Mesothelial cell of epicardium (in vitro differentiated cells): ENCODE results near the gene TLE4. TPM values are rescaled to one million over a fixed set of nuclear protein-coding genes. Genes with fewer than 3 reads are reported as not detected.

ENCODE experiments used
- DNase-seq, 2 experiments: peaks; one replicate each; pipeline ENCODE4 v3.0.0; 2021; ENCODE audit warnings: low spot score in 2 of 2; ENCODE audit not compliant: unreplicated experiment in 2 of 2
- H3K27ac Mint-ChIP-seq: 2 replicates; pipeline ENCODE4 v1.8.0; 2021; ENCODE audit warnings: mixed read lengths
- H3K27me3 Mint-ChIP-seq: 2 replicates; pipeline ENCODE4 v1.8.0; 2021; ENCODE audit warnings: low read depth, mixed read lengths
- H3K36me3 Mint-ChIP-seq: 2 replicates; pipeline ENCODE4 v1.8.0; 2021; ENCODE audit warnings: mixed read lengths
- H3K4me1 Mint-ChIP-seq: 2 replicates; pipeline ENCODE4 v1.8.0; 2021; ENCODE audit warnings: mixed read lengths
- H3K4me3 Mint-ChIP-seq: 2 replicates; pipeline ENCODE4 v1.8.0; 2021; ENCODE audit warnings: mild to moderate bottlenecking, moderate library complexity, mixed read lengths
- H3K9me3 Mint-ChIP-seq: 2 replicates; pipeline ENCODE4 v1.8.0; 2021; ENCODE audit warnings: mixed read lengths
- CTCF ChIP-seq: fragments of 200-600 bp; sonication (generic); IDR thresholded peaks from one replicate; pipeline ENCODE4 v1.5.0; 2021; ENCODE audit warnings: antibody characterized with exemption; ENCODE audit not compliant: unreplicated experiment
- total RNA-seq: library from RNA; stranded (reverse); gene quantifications from 3 replicates; pipeline ENCODE4 v1.2.1, GENCODE V29; 2021

TLE4 gene
- total RNA-seq, 1 donor from 2014 or later = 63.6 TPM

- Mint-ChIP-seq H3K4me3 (no peak overlapping the region), H3K27me3 (peaks cover 9% of the 10 kb centered on the region), H3K27ac (no peak overlapping the region), H3K36me3 (no peaks in the 10 kb centered on the region), H3K4me1 (peaks cover 8% of the 10 kb centered on the region), H3K9me3 (peaks cover 7% of the 10 kb centered on the region)
- no peak for TF ChIP-seq CTCF
- DNase-seq = no peak
Measured at GRCh38 chr9:79559495-79560181, 12.1 kb upstream of the TLE4 start.

GRCh38 chr9:79562749-79563386, 8.9 kb upstream of the TLE4 start:
- no peaks in the 10 kb centered on the region for H3K36me3 Mint-ChIP-seq
- H3K4me1 Mint-ChIP-seq = peaks cover 8% of the 10 kb centered on the region
- no peak for DNase-seq
- no peak for TF ChIP-seq CTCF
- peaks cover 13% of the 10 kb centered on the region for H3K27me3 Mint-ChIP-seq
- no peak overlapping the region for H3K27ac Mint-ChIP-seq
- no peaks in the 10 kb centered on the region for H3K9me3 Mint-ChIP-seq
- no peak overlapping the region for H3K4me3 Mint-ChIP-seq

GRCh38 chr9:79564105-79564504, 7.7 kb upstream of the TLE4 start:
- Mint-ChIP-seq H3K27ac (no peak overlapping the region), H3K4me1 (peaks cover 8% of the 10 kb centered on the region), H3K27me3 (peaks cover 17% of the 10 kb centered on the region), H3K36me3 (no peaks in the 10 kb centered on the region), H3K4me3 (no peak overlapping the region), H3K9me3 (no peaks in the 10 kb centered on the region)
- no peak for DNase-seq
- TF ChIP-seq CTCF = no peak

DNA sequence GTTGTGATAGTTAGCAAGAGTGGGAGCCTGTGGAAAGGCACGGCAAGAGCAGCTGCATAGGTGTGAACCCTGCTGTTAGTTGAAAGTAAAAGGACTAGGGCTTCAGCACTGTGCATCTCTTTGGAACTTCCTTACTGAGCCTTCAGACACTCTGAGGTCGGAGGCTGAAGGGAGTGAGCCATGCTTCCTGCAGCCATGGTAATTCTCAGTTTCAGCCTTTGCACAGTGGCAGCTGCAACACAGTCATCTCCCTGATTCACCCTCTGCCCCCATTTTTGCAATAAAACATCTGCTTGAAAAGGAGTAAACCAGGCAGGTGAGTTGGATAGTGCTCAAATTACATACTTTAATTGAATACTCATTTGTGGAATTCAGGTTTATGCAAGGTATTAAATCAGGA, 6.5 kb upstream of the TLE4 start:
- peaks cover 20% of the 10 kb centered on the region for H3K27me3 Mint-ChIP-seq
- H3K4me3 Mint-ChIP-seq = no peak overlapping the region

DNA sequence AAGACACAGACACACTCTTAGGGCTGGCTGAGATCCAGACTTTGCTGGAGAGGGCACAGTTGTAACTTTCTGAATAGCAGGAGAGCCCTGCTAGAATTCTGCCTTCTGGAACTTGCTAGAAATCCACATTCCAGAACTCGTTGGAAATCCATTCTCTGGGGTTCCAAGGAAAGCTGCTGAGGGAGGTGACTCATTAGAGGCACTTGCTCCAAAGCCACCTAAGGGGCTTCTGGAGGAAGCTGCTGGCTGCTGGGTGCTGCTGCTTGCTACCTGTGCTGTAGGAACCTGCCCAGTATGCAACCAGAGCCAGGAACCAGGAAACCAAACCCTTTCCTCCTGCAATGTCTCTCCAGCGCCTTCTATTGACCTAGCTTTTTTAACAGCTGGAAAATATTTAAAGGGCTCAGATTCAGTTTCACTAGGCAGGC, 4.1 kb upstream of the TLE4 start:
- Mint-ChIP-seq H3K4me3 (no peak overlapping the region), H3K9me3 (no peaks in the 10 kb centered on the region), H3K4me1 (peaks cover 2% of the 10 kb centered on the region), H3K36me3 (no peaks in the 10 kb centered on the region), H3K27ac (no peak overlapping the region), H3K27me3 (peaks cover 17% of the 10 kb centered on the region)
- no peak for TF ChIP-seq CTCF
- no peak for DNase-seq

More for the DNA sequence above, 6.5 kb upstream of the TLE4 start:
- H3K36me3 Mint-ChIP-seq = no peaks in the 10 kb centered on the region
- H3K9me3 Mint-ChIP-seq = no peaks in the 10 kb centered on the region
- H3K27ac Mint-ChIP-seq = no peak overlapping the region
- DNase-seq = no peak
- TF ChIP-seq CTCF = no peak
- no peaks in the 10 kb centered on the region for H3K4me1 Mint-ChIP-seq
